Forelimb muscle (tissue), 1 donor: ENCODE data around the gene DNAH11. TPM values are rescaled to one million over a fixed set of nuclear protein-coding genes. Genes with fewer than 3 reads are reported as not detected.
"Not testable (repeated sequence)": the region's sequence is repeated elsewhere in the genome, so short reads cannot be mapped to it uniquely, and the experiment has no call there.

Experiments used
- DNase-seq: peaks from one replicate; pipeline ENCODE4 v3.0.0-alpha.2; 2013; ENCODE audit warnings: low read depth
- polyA plus RNA-seq: library from polyadenylated mRNA; unstranded; fragments of 120-200 nt; gene quantifications from one replicate; pipeline ENCODE4 v1.2.1, GENCODE V29; 2013; ENCODE audit not compliant: insufficient read length

Gene DNAH11
- 0.30 TPM for polyA plus RNA-seq

GRCh38 chr7:21542891-21543527, at the start of gene DNAH11:
TSS of gene DNAH11 (plus strand) at chr7:21543039. CDS start at chr7:21543246, 207 bp downstream.
- DNase-seq = no peak

DNA sequence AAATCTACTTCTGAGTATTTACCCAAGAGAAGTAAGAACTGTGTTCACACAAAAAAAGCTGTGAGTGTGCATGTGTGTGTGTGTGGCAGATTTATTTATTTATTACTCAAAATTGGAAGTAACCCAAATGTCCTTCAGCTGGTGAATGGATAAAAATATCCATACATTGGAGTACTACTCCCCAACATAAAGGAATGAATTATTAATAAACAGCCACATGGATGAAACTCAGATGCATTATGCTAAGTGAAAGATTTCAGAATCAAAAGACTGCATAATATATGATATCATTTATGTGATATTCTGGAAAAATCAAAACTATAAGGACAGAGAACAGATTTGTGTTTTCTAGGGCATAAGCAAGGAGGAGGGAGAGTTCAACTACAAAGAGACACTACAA, 47.1 kb upstream of the DNAH11 start:
- no peak for DNase-seq

DNA sequence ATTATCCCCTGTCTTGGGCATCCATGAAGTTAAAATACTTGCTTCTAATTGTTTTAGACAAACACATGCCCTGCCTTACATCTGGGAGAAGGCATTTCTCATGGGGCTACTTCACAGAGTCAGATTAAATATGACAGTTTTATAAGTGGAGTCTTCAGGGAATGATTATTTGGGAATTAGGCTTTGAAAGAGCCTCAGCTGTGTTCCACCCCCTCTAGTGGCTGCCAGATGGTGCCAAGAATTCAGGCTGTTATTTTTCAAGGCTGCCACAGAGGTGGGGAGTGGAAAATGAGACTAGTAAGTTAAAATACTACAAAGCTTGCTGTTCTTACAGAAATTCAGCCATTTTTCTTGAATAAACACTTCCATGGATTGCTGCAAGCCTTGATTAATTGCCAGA, 45.8 kb upstream of the DNAH11 start:
- no peak for DNase-seq

- no peak for DNase-seq
Observed at GRCh38 chr7:21500117-21500832, 42.6 kb upstream of the DNAH11 start.

DNA sequence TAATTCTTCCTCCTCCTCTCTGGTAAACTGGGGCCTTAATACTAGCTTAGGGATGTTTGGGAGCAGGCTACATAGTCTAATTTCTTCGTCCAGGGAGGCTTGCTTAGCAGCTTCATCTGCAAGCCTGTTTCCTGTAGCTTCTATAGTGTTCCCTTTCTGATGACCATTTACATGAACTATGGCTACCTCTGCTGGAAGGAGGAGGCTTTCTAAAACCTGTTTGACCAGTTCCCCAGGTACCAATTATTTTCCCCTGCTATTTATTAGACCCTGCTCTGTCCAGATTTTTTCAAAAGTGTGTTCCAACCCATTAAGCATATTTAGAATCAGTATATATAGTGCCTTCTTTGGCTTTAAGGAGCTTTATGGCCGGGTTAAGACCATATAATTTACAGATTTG, 38.8 kb upstream of the DNAH11 start:
- no peak for DNase-seq

DNA sequence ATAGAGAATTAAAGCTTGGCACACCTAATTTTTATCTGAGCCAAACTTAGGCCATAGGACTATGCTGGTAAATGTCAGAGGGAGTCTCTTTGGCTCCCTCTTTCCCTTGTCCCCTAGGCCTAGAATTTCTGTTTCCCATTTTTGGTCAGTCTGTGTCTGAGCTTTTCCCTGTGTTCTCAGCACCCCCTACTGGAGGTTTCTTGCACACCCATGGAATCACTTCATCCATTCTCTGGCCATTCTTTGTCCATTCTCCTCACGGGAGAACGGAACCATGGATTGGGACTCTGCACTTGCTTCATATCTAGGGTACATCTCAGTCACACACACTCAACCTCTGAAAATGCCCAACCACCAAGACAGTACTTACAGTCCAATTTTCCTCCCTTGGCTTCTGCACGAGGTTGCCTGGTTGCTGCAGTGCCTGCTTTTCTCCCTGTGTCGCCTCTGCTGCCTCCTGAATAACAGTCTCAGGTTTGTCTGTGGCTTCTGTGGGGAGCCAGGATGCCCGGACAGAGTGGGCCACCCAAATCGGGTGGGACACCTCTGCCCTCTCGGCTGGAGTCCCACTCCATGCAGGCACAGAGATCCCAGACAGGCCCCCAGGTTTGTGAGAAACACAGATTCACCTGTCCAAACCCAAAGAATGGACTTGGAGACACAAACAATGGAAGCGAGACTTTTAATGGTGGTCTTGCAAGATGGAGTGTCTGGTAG, 35.1 kb upstream of the DNAH11 start:
- DNase-seq = no peak

DNA sequence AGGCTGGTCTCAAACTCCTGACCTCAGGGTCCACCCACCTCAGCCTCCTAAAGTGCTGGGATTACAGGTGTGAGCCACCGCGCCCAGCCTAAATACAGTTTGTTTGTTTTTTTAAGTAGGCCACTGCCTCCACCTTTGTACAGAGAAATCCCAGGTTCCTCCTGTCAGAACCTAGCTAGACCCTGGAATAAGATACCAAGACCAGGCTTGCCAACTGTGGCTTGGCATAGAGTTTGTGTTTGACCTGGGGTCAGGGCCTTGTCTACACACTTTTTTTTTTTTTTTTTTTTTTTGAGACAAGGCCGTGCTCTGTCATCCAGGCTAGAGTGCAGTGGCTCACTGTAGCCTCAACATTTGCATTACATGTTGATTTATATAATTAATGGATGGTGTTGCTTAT, 34.3 kb upstream of the DNAH11 start:
- DNase-seq = no peak

- DNase-seq = no peak
Observed at GRCh38 chr7:21514062-21514461, 28.8 kb upstream of the DNAH11 start.

GRCh38 chr7:21524680-21525079, 18.2 kb upstream of the DNAH11 start:
- DNase-seq = no peak

GRCh38 chr7:21526007-21526406, 16.8 kb upstream of the DNAH11 start:
- DNase-seq = no peak

GRCh38 chr7:21526448-21526847, 16.4 kb upstream of the DNAH11 start:
- no peak for DNase-seq

DNA sequence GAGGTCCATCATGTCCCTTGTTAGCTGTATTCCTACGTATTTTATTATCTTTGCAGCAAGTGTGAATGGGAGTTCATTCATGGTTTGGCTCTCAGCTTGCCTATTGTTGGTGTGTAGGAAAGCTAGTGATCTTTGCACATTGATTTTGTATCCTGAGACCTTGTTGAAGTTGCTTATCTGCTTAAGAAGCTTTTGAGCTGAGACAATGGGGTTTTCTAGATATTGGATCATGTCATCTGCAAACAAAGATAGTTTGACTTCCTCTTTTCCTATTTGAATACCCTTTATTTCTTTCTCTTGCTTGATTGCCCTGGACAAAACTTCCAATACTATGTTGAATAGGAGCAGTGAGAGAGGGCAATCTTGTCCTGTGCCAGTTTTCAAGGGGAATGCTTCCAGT, 10.4 kb upstream of the DNAH11 start:
- not testable (repeated sequence) for DNase-seq

- not testable (repeated sequence) for DNase-seq
Observed at GRCh38 chr7:21533646-21534045, 9.2 kb upstream of the DNAH11 start.

DNA sequence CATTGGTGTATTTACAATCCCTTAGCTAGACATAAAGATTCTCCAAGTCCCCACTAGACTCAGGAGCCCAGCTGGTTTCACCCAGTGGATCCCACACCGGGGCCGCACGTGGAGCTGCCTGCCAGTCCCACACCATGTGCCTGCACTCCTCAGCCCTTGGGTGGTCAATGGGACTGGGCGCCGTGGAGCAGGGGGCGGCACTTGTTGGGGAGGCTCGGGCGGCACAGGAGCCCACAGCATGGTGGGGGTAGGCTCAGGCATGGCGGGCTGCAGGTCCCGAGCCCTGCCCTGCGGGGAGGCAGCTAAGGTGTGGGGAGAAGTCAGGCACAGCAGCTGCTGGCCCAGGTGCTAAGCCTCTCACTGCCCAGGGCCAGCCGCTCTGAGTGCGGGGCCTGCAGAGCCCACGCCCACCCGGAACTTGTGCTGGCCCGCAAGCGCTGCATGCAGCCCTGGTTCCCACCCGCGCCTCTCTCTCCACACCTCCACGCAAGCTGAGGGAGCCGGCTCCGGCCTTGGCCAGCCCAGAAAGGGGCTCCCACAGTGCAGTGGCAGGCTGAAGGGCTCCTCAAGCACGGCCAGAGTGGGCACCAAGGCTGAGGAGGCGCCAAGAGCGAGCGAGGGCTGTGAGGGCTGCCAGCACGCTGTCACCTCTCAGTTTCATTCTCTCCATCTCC, 6.3 kb upstream of the DNAH11 start:
- not testable (repeated sequence) for DNase-seq

DNA sequence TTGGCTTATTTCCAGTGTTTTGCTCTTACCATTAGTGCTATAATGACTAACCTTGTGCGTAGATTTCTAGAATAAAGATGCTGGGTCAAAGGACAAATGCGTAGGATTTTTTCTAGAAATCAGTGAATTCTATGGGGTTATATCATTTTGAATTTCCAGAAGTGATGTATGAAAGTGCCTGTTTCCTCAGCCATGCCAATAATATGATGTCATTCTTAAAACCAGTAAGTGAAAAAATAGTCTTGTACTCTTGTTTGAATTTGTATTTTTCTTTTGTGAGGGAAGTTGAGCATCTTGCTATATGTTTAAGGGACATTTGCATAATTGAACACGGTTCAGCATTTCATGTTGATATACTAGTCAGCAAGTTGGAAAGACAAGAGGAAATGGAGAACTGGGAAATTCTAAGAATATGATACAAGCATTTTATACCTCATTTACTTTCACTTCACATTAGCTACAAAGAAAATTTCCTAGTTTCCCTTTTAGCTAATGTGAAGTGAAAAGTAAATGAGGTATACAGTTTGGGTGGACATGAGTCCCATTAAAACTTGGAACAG, 3.8 kb upstream of the DNAH11 start:
- no peak for DNase-seq

GRCh38 chr7:21543528-21544302, 876 bp downstream of the DNAH11 start:
- DNase-seq = no peak

GRCh38 chr7:21544303-21544656, 1.4 kb downstream of the DNAH11 start:
- DNase-seq = no peak

- no peak for DNase-seq
Observed at GRCh38 chr7:21544715-21545114, 1.9 kb downstream of the DNAH11 start.

GRCh38 chr7:21547501-21547900, 4.7 kb downstream of the DNAH11 start:
- no peak for DNase-seq

- no peak for DNase-seq
Observed at GRCh38 chr7:21548491-21548890, 5.7 kb downstream of the DNAH11 start.

DNA sequence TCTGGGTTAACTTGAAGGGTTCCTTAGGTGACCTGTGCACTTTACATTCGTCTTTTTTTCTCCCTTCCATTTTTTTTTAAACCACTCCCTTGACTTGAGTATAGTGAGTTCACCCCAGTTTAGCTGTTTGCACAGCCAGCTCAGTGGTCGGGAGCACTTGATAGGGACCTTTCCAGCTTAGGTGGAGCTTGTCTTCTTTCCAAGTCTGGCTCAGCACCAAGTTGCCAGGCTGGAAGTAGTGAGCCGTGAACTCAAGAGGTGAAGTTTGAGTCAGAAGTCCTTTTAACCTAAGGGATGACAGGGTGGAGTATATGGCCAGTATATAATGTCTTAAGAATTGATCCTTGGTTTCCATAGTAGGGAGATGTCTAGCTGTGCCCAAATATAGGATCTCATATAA, 7.2 kb downstream of the DNAH11 start:
- no peak for DNase-seq
